GM12865 (cell line): ENCODE data around the gene NOCT.

Source experiments
- DNase-seq: peaks from one replicate; pipeline ENCODE4 v3.0.0; 2010; ENCODE audit warnings: low read depth
- H3K4me3 ChIP-seq: 2 replicates; pipeline ENCODE4 v1.5.1; 2011; ENCODE audit warnings: mild to moderate bottlenecking, low read depth, low read length, control low read depth
- CTCF ChIP-seq: IDR thresholded peaks from 2 replicates; pipeline ENCODE4 v1.5.1; 2011; ENCODE audit warnings: low read length, control low read depth, low read depth, inconsistent platforms; ENCODE audit not compliant: insufficient read depth; ENCODE audit errors: missing control alignments

The NOCT gene

GRCh38 chr4:139084804-139085093 lies 69.2 kb downstream of the NOCT start:
- no peak for TF ChIP-seq CTCF
- DNase-seq = no peak

GRCh38 chr4:139085141-139085540 lies 69.6 kb downstream of the NOCT start:
- H3K4me3 ChIP-seq = peak overlapping the region; percentile 100
- peak; percentile 4 for TF ChIP-seq CTCF
- no peak for DNase-seq

More at GRCh38 chr4:139084804-139085093, 69.2 kb downstream of the NOCT start:
- peak overlapping the region; percentile 100 for H3K4me3 ChIP-seq

GRCh38 chr4:139092271-139092670 lies 76.7 kb downstream of the NOCT start:
- TF ChIP-seq CTCF = no peak
- H3K4me3 ChIP-seq = no peak overlapping the region
- no peak for DNase-seq
